KG1 (cell line): Measurements from ENCODE around the gene LCLAT1.

ENCODE experiments used
- DNase-seq: peaks from one replicate; lab custom pipeline; 2025; lab: John Stamatoyannopoulos, UW

Gene LCLAT1

GRCh38 chr2:30645081-30645744 lies 198.2 kb downstream of the LCLAT1 start:
- no peak for DNase-seq

- no peak for DNase-seq
These were observed 198.7 kb downstream of the LCLAT1 start for GRCh38 chr2:30645745-30646119.

- no peak for DNase-seq
These were observed 200.9 kb downstream of the LCLAT1 start for GRCh38 chr2:30647752-30648457.

- no peak for DNase-seq
These were observed 202.2 kb downstream of the LCLAT1 start for GRCh38 chr2:30649278-30649677.

GRCh38 chr2:30649828-30650227 lies 202.8 kb downstream of the LCLAT1 start:
- DNase-seq, result no peak

GRCh38 chr2:30652271-30652915 lies 205.3 kb downstream of the LCLAT1 start:
- no peak for DNase-seq

GRCh38 chr2:30653847-30654246 lies 206.8 kb downstream of the LCLAT1 start:
- no peak for DNase-seq

- no peak for DNase-seq
These were observed 207.4 kb downstream of the LCLAT1 start for GRCh38 chr2:30654404-30654803.

GRCh38 chr2:30655211-30655610 lies 208.2 kb downstream of the LCLAT1 start:
- DNase-seq, result no peak

GRCh38 chr2:30655660-30656059 lies 208.6 kb downstream of the LCLAT1 start:
- no peak for DNase-seq

- DNase-seq, result no peak
These were observed 209.0 kb downstream of the LCLAT1 start for GRCh38 chr2:30656079-30656478.

GRCh38 chr2:30661173-30662107 lies 214.4 kb downstream of the LCLAT1 start:
- no peak for DNase-seq

GRCh38 chr2:30662268-30663131 lies 215.5 kb downstream of the LCLAT1 start:
- DNase-seq, result no peak

- DNase-seq, result no peak
These were observed 216.3 kb downstream of the LCLAT1 start for GRCh38 chr2:30663321-30663720.

- DNase-seq, result no peak
These were observed 216.8 kb downstream of the LCLAT1 start for GRCh38 chr2:30663806-30664205.

- no peak for DNase-seq
These were observed 217.8 kb downstream of the LCLAT1 start for GRCh38 chr2:30664761-30665358.

GRCh38 chr2:30665761-30666265 lies 218.8 kb downstream of the LCLAT1 start:
- DNase-seq, result no peak

GRCh38 chr2:30666266-30666874 lies 219.3 kb downstream of the LCLAT1 start:
- DNase-seq, result no peak

- DNase-seq, result no peak
These were observed 223.4 kb downstream of the LCLAT1 start for GRCh38 chr2:30670453-30670852.

- DNase-seq, result no peak
These were observed 226.1 kb downstream of the LCLAT1 start for GRCh38 chr2:30673127-30673526.
